ENCODE measurements around the gene ZNF280A.
A peak's percentile ranks its signal among the peaks of the same experiment; 100 is the strongest.
"Not testable (repeated sequence)": the region's sequence is repeated elsewhere in the genome, so short reads cannot be mapped to it uniquely, and the experiment has no call there.

The ZNF280A gene

GRCh38 chr22:22510833-22511232 is 9.2 kb downstream of the ZNF280A start:
- DNase-seq: not testable (repeated sequence)

- DNase-seq: not testable (repeated sequence)
Measured at GRCh38 chr22:22509912-22510311, 10.2 kb downstream of the ZNF280A start.

DNA sequence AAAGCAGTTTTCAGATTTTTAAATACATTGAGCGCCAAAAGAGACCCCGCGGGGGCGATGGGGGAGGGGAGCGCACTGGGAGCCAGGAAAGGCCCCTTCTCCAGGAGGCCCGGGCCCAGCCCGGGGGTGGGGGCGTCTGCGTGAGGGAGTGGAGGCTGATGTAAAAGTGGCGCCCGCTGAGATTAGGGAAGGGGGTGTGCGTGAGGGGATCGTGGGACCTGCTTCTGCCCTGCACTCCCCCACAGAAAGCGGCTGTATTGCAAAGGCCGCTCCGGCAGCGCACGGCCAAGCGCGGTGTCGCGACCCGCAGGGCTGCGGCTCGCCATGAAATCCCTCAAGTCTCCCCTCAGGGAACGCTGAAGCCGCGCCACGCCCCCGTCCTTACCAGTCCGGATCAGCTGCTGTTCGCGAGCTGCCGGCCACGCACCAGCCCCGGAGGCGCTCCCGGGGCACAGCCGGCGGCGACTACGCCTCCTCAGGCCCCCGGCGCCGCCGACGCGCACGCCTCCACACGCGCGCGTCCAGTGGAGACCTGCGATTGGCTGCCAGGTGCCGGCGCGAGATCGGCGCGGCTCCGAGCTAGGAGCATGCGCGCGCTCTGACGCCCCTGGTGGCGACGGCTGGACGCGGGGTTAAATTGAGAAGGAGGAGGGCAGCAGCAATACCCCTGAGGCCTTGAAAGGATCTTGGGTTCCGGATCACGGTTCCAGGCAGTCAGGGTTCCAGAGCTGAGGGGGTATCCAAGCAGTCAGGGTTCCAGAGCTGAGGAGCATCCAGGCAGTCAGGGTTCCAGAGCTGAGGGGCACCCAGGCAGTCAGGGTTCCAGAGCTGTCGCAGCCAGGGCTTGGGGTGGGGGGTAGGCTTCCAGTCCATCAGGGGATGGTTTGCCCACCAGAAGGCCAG is 11.5 kb downstream of the ZNF280A start, which contains the start of gene ZNF280B:
ZNF280B (minus strand) TSS at position 469 of the 903 bp plus-strand sequence. CDS start 19,344 bp downstream, outside the sequence.
- peak; percentile 86 for DNase-seq

- no peak for DNase-seq
Measured at GRCh38 chr22:22507743-22508273, 12.3 kb downstream of the ZNF280A start.

- no peak for DNase-seq
Measured at GRCh38 chr22:22506736-22507135, 13.3 kb downstream of the ZNF280A start.

- no peak for DNase-seq
Measured at GRCh38 chr22:22498267-22498666, 21.8 kb downstream of the ZNF280A start.

- not testable (repeated sequence) for DNase-seq
Measured at GRCh38 chr22:22491589-22491988, 28.5 kb downstream of the ZNF280A start.

GRCh38 chr22:22488736-22489135 is 31.3 kb downstream of the ZNF280A start:
- no peak for DNase-seq

DNA sequence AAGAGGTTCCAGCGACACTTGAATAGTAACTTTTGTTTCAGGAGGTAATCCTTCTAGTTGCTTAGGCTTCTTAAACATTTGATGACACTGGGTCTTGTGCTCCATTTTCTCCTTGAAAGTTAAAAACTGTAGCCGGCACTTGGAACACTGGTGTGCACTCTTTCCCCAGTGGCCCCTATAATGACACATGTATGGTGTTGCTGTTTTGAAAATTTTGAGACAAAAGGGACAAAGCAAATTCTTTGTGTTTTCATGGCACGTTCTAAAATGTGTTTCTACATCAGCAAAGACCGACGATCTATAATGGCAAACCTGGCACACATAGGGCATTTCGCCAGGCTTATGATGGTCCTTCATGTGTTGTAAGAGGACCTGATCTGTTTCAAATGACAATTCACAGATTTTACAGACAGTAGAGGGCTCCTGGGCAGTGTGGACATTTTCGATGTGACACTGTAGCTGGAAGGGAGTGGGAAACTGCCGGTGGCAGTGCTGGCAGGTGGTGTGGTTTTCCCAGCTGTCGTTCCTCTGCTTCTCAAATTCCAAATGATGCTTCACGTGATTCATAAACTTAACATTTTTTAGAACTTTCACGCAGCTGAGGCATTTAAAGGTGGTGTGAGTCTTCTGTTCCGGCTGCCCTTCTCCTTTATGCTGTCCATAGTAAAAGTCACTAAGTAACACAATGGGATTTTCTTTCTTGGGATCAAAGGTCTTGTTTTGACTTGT is 32.0 kb downstream of the ZNF280A start:
- DNase-seq: no peak

GRCh38 chr22:22487059-22487458 is 33.0 kb downstream of the ZNF280A start:
- no peak for DNase-seq

DNA sequence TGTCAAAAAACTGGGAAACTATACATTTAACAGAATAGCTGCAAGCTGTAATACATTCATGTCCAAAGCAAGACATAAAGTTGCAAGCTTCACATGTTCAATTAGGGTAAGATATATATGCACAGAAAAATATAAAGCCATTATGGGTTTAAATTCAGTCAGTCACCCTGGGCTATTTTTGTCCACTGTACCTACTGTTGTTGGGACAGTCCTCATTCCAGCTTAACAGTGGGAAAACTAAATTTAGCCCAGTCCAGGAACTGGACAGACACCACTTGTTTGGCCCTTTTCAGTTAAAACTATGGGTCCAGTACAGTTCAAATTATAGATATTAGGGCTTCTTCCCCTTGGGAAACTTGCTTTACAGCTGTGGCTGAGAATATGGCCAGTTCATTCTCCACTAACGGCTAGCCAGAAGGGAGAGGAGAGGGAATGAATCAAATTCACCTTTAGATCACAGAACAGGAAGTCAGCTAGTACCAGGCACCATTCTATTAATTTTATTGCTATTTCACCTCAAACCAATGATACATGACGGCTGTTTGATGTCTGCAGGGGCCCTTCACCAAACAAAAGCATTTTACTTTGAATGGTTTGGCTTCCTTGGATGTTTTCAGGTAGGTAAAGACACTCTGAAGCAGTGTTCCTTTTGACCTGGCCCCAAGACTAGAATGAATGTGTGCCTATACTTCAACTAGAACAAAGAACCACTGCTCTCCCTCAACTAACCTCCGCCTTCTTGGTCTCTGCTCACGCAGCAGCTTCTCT is 33.8 kb downstream of the ZNF280A start:
- no peak for DNase-seq

GRCh38 chr22:22485524-22485923 is 34.5 kb downstream of the ZNF280A start:
- no peak for DNase-seq

DNA sequence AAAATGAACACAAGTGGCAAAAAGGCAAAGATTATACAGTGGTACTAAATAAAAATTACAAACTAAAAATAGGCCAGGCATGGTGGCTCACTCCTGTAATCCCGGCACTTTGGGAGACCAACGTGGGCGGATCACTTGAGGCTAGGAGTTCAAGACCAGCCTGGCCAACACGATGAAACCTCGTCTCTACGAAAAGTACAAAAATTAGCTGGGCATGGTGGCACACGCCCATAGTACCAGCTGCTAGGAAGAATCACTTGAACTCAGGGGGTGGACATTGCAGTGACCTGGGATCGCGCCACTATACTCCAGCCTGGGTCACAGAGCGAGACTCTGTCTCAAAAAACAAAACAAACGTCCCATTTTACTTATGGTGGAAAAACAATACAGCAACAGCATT is 36.0 kb downstream of the ZNF280A start:
- no peak for DNase-seq

GRCh38 chr22:22480940-22481339 is 39.1 kb downstream of the ZNF280A start:
- no peak for DNase-seq

DNA sequence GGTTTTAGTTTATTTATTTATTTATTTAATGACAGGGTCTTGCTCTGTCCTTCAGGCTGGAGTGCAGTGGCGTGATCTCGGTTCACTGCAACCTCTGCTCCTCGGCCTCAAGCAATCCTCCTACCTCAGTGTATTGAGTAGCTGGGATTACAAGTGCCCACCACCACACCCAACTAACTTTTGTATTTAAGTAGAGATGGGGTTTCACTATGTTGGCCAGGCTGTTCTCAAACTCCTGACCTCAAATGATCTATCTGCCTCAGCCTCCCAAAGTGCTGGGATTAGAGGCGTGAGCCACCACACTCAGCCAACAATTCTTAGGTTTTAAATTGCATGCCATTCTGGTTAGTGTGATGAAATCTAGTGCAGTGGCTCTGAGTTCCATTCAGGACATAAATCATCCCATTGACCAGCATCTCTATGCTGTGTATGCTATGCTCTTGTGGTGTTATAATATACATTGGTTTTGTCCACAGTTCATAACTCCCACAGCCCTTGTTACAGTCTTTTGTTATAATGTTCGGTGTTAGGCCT is 40.0 kb downstream of the ZNF280A start:
- peak; percentile 63 for DNase-seq

- DNase-seq: no peak
Measured at GRCh38 chr22:22479116-22479515, 41.0 kb downstream of the ZNF280A start.

- no peak for DNase-seq
Measured at GRCh38 chr22:22478470-22478869, 41.6 kb downstream of the ZNF280A start.

GRCh38 chr22:22474733-22475132 is 45.3 kb downstream of the ZNF280A start:
- no peak for DNase-seq

DNA sequence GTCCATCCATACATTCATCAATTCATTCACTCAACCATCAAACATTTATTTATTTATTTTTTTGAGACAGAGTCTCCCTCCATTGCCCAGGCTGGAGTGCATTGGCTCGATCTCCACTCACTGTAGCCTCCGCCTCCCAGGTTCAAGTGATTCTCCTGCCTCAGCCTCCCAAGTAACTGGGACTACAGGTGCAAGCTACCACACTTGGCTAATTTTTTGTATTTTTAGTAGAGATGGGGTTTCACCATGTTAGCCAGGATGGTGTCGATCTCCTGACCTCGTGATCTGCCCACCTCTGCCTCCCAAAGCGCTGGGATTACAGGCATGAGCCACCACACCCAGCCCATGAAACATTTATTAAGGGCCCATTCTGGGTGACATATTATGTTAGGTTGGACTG is 49.0 kb downstream of the ZNF280A start:
- DNase-seq: not testable (repeated sequence)

GRCh38 chr22:22469527-22469926 is 50.5 kb downstream of the ZNF280A start:
- DNase-seq: no peak

DNA sequence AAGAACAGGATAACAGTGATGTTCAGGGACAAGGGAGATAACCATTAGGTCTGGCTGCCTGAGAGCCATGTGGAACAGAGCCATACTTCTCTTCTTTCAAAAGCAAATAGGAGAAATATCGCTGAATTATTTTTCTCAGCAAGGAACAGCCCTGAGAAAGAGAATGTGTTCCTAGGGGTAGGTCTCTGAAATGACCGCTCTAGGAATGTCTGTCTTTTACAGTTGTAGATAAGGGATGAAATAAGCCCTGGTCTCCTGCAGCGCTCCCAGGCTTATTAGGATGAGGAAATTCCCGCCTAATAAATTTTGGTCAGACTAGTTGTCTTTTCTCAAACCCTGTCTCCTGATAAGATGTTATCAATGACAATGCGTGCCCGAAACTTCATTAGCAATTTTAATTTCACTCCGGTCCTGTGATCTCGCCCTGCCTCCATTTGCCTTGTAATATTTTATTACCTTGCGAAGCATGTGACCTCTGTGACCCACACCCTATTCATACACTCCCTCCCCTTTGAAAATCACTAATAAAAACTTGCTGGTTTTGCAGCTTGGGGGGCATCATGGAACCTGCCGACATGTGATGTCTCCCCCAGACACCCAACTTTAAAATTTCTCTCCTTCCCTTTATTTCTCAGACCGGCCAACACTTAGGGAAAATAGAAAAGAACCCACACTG is 51.1 kb downstream of the ZNF280A start:
- not testable (repeated sequence) for DNase-seq

GRCh38 chr22:22467112-22467511 is 53.0 kb downstream of the ZNF280A start:
- DNase-seq: no peak
